Common myeloid progenitor, CD34-positive (primary cell): ENCODE results near the gene MRGPRX4. TPM values are rescaled to one million over a fixed set of nuclear protein-coding genes. Genes with fewer than 3 reads are reported as not detected.
"Not testable (repeated sequence)": the region's sequence is repeated elsewhere in the genome, so short reads cannot be mapped to it uniquely, and the experiment has no call there.

ENCODE experiments used
- CTCF ChIA-PET: fragments of 350-600 bp; sonication (Branson Sonifier 250); formaldehyde crosslinking; loops from one replicate; lab custom pipeline; 2021; ENCODE audit warnings: antibody characterized with exemption; lab: Charles Lee
- POLR2A ChIA-PET: fragments of 350-600 bp; sonication (Branson Sonifier 250); formaldehyde crosslinking; loops from one replicate; lab custom pipeline; 2021; ENCODE audit warnings: antibody characterized with exemption; lab: Charles Lee
- DNase-seq, 3 donors: peaks; one replicate each; pipeline versions ENCODE4 v3.0.0 to v3.0.0-alpha.2; 2013
- H3K27ac ChIP-seq, 2 experiments: 1 replicate in 1 of 2; 2 replicates in 1 of 2; pipeline ENCODE4 v1.7.0; 2013; ENCODE audit warnings: inconsistent platforms in 2 of 2, low read length in 2 of 2, mild to moderate bottlenecking in 2 of 2, low read depth in 1 of 2, moderate library complexity in 1 of 2; ENCODE audit not compliant: severe bottlenecking in 2 of 2, insufficient read depth in 1 of 2, poor library complexity in 1 of 2
- H3K27me3 ChIP-seq, 5 experiments: replicated peaks in 2 of 5; 1 replicate in 3 of 5; 2 replicates in 2 of 5; pipeline versions ENCODE4 v1.6.1 to v1.7.0; 2013; ENCODE audit warnings: low read length in 4 of 5, mild to moderate bottlenecking in 2 of 5, moderate library complexity in 2 of 5, inconsistent platforms in 1 of 5; ENCODE audit not compliant: insufficient read depth in 5 of 5, control insufficient read depth in 4 of 5
- H3K36me3 ChIP-seq, 4 experiments: 1 replicate in 2 of 4; 2 replicates in 2 of 4; pipeline versions ENCODE4 v1.6.1 to v1.7.0; 2013; ENCODE audit warnings: low read length in 3 of 4, control low read depth in 1 of 4, mild to moderate bottlenecking in 1 of 4; ENCODE audit not compliant: control insufficient read depth in 4 of 4, insufficient read depth in 4 of 4
- H3K4me1 ChIP-seq, 4 experiments: 1 replicate in 3 of 4; 2 replicates in 1 of 4; pipeline versions ENCODE4 v1.6.1 to v1.7.1; 2013; ENCODE audit warnings: low read length in 3 of 4, mild to moderate bottlenecking in 3 of 4, control low read depth in 1 of 4, inconsistent platforms in 1 of 4, moderate library complexity in 1 of 4; ENCODE audit not compliant: control insufficient read depth in 4 of 4, insufficient read depth in 4 of 4; ENCODE audit errors: control extremely low read depth in 1 of 4
- H3K4me3 ChIP-seq, 7 experiments: 1 replicate in 4 of 7; 2 replicates in 3 of 7; pipeline versions ENCODE4 v1.5.1 to v1.7.0; 2013; ENCODE audit warnings: mild to moderate bottlenecking in 7 of 7, low read length in 6 of 7, moderate library complexity in 6 of 7, inconsistent platforms in 2 of 7, low read depth in 2 of 7, control low read depth in 1 of 7; ENCODE audit not compliant: insufficient read depth in 4 of 7, control insufficient read depth in 1 of 7; ENCODE audit errors: extremely low read depth in 1 of 7
- H3K9me3 ChIP-seq, 5 experiments: 1 replicate in 4 of 5; 2 replicates in 1 of 5; pipeline versions ENCODE4 v1.6.1 to v1.7.1; 2013; ENCODE audit warnings: low read length in 4 of 5, mild to moderate bottlenecking in 2 of 5, inconsistent platforms in 1 of 5, low read depth in 1 of 5, moderate library complexity in 1 of 5; ENCODE audit not compliant: control insufficient read depth in 4 of 5, insufficient read depth in 2 of 5; ENCODE audit errors: control extremely low read depth in 1 of 5
- WGBS: methylation state at CpG from one replicate; pipeline ENCODE4 v1.1.5; 2013; ENCODE audit not compliant: insufficient coverage; 5-methylcytosine and 5-hydroxymethylcytosine counted together
- polyA plus RNA-seq: library from polyadenylated mRNA; unstranded; fragments of 120-200 nt; gene quantifications from one replicate; pipeline ENCODE4 v1.2.1, GENCODE V29; 2013

MRGPRX4 gene
- not detected for polyA plus RNA-seq

GRCh38 chr11:18172666-18173065 is at the start of gene MRGPRX4:
MRGPRX4 (plus strand) TSS chr11:18172837; CDS start chr11:18173257, 420 bp downstream.
- no peak for DNase-seq
- Histone ChIP-seq H3K36me3 (no peaks in the 10 kb centered on the region), H3K27me3 (peaks cover under 1 to 33% (median 5%) of the 10 kb centered on the region in 5 experiments), H3K27ac (no peak within 1 kb of the TSS), H3K9me3 (no peaks in the 10 kb centered on the region), H3K4me1 (no peaks in the 10 kb centered on the region), H3K4me3 (no peak within 1 kb of the TSS)
- ChIA-PET CTCF (no interaction called here), POLR2A (no interaction called here)
- WGBS, result 100% methylated on average over 2 of the region's 3 CpGs

- H3K4me1 ChIP-seq, H3K9me3 ChIP-seq, H3K4me3 ChIP-seq, H3K36me3 ChIP-seq, POLR2A ChIA-PET, H3K27ac ChIP-seq, CTCF ChIA-PET, DNase-seq: not testable (repeated sequence)
- WGBS, result no CpG with 5 or more reads among the region's 4 CpGs
- H3K27me3 ChIP-seq, result peaks cover 0 to 22% (median 5%) of the 10 kb centered on the region in 5 experiments
Observed at GRCh38 chr11:18131115-18131514, 41.5 kb upstream of the MRGPRX4 start.

GRCh38 chr11:18132341-18132740 is 40.3 kb upstream of the MRGPRX4 start, which contains the start of gene MRGPRX3:
MRGPRX3 (plus strand) TSS chr11:18132571; CDS start chr11:18137203, 4,632 bp downstream.
- H3K9me3 ChIP-seq, result peaks cover 0 to 3% (median 0%) of the 10 kb centered on the region in 5 experiments
- POLR2A ChIA-PET, result no interaction called here
- CTCF ChIA-PET, result no interaction called here
- no peaks in the 10 kb centered on the region for H3K36me3 ChIP-seq
- no peak within 1 kb of the TSS for H3K27ac ChIP-seq
- WGBS, result 100% methylated on average over 1 of the region's 3 CpGs
- peaks cover 0 to 22% (median 5%) of the 10 kb centered on the region in 5 experiments for H3K27me3 ChIP-seq
- H3K4me3 ChIP-seq, result no peak within 1 kb of the TSS
- DNase-seq, result no peak
- no peaks in the 10 kb centered on the region for H3K4me1 ChIP-seq

GRCh38 chr11:18135308-18135707 is 37.3 kb upstream of the MRGPRX4 start:
- no peaks in the 10 kb centered on the region for H3K36me3 ChIP-seq
- H3K9me3 ChIP-seq, result no peaks in the 10 kb centered on the region
- no peak for DNase-seq
- no peak overlapping the region for H3K4me3 ChIP-seq
- 0% methylated on average over 1 of the region's 2 CpGs for WGBS
- CTCF ChIA-PET, result interaction anchor here (1.4 kb wide), 1 partner anchor 20 kb away, joined by 4 read pairs; no protein-coding TSS in a partner anchor
- H3K27me3 ChIP-seq, result peaks cover 0 to 26% (median 5%) of the 10 kb centered on the region in 5 experiments
- H3K27ac ChIP-seq, result no peak overlapping the region
- POLR2A ChIA-PET, result no interaction called here
- H3K4me1 ChIP-seq, result no peaks in the 10 kb centered on the region

GRCh38 chr11:18137186-18137800 is 35.3 kb upstream of the MRGPRX4 start:
- 96% methylated on average over 29 of the region's 29 CpGs for WGBS
- CTCF ChIA-PET, result no interaction called here
- no peaks in the 10 kb centered on the region for H3K9me3 ChIP-seq
- no peaks in the 10 kb centered on the region for H3K4me1 ChIP-seq
- DNase-seq, result no peak
- H3K4me3 ChIP-seq, result no peak overlapping the region
- POLR2A ChIA-PET, result no interaction called here
- peaks cover under 1 to 32% (median 5%) of the 10 kb centered on the region in 5 experiments for H3K27me3 ChIP-seq
- no peak overlapping the region for H3K27ac ChIP-seq
- H3K36me3 ChIP-seq, result no peaks in the 10 kb centered on the region

DNA sequence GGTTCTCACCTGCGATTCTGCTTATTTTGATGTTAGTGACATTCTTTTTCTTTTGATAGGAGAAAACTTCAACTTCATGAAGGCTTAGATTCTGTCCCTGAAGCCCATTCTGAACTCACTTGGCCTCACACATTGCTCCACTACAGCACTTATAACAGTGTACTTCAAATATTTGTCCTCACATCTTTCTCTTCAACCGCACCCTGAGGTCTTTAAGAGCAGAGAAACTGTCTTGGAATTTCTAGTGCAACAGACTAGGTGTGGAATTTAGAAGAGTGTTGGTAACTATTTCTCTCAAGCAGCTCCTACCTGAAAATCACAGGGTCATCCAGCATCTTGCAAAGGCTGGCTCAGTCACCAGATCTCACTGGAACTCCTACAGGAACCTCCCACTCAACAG is 32.5 kb upstream of the MRGPRX4 start:
- CTCF ChIA-PET, result interaction anchor here (1.2 kb wide), 1 partner anchor 10 kb away, joined by 3 read pairs; no protein-coding TSS in a partner anchor
- Histone ChIP-seq H3K9me3 (no peaks in the 10 kb centered on the region), H3K36me3 (no peaks in the 10 kb centered on the region), H3K27me3 (peaks cover 3 to 24% (median 5%) of the 10 kb centered on the region in 5 experiments), H3K27ac (no peak overlapping the region), H3K4me1 (no peaks in the 10 kb centered on the region), H3K4me3 (no peak overlapping the region)
- no peak for DNase-seq
- POLR2A ChIA-PET, result no interaction called here
- 100% methylated on average over 1 of the region's 2 CpGs for WGBS

GRCh38 chr11:18144243-18144642 is 28.4 kb upstream of the MRGPRX4 start:
- no peaks in the 10 kb centered on the region for H3K4me1 ChIP-seq
- ChIA-PET POLR2A (no interaction called here), CTCF (interaction anchor here (2.3 kb wide), 1 partner anchor 29 kb away, joined by 8 read pairs; no protein-coding TSS in a partner anchor)
- H3K9me3 ChIP-seq, result no peaks in the 10 kb centered on the region
- no peak overlapping the region for H3K4me3 ChIP-seq
- no peaks in the 10 kb centered on the region for H3K36me3 ChIP-seq
- WGBS, result 100% methylated on average over 4 of the region's 5 CpGs
- DNase-seq, result no peak
- H3K27ac ChIP-seq, result no peak overlapping the region
- H3K27me3 ChIP-seq, result peaks cover 3 to 33% (median 7%) of the 10 kb centered on the region in 5 experiments
